Activated T-cell treated with anti-CD3 and anti-CD28 coated beads, Interleukin-2, amount 50 U/mL, for 4 hours (primary cell): Measurements from ENCODE around the gene TCF12. TPM values are rescaled to one million over a fixed set of nuclear protein-coding genes. Genes with fewer than 3 reads are reported as not detected.
A peak's percentile ranks its signal among the peaks of the same experiment; 100 is the strongest.

Experiments
- ATAC-seq, 2 donors: fragments of 200-7000 bp; cut with Tn5 transposase; one replicate each; pipeline ENCODE4 v1.10.0; 2021
- DNase-seq: peaks from one replicate; pipeline ENCODE4 v3.0.0-alpha.2; 2020
- H3K27me3 Mint-ChIP-seq: one replicate; pipeline ENCODE4 v1.8.0; 2021; ENCODE audit warnings: low read depth, mixed read lengths
- H3K36me3 Mint-ChIP-seq: one replicate; pipeline ENCODE4 v1.8.0; 2022; ENCODE audit warnings: mixed read lengths; ENCODE audit not compliant: insufficient read depth
- H3K4me1 Mint-ChIP-seq: one replicate; pipeline ENCODE4 v1.8.0; 2021; ENCODE audit warnings: low read depth, mixed read lengths
- H3K4me3 Mint-ChIP-seq: one replicate; pipeline ENCODE4 v1.8.0; 2021; ENCODE audit warnings: mild to moderate bottlenecking, moderate library complexity, mixed read lengths
- H3K9me3 Mint-ChIP-seq: one replicate; pipeline ENCODE4 v1.8.0; 2021; ENCODE audit warnings: mixed read lengths
- total RNA-seq, 3 donors: library from RNA; stranded (reverse); gene quantifications; one replicate each; pipeline ENCODE4 v1.2.1, GENCODE V29; 2021

TCF12 gene
- total RNA-seq = 10 to 100 TPM; 49.3 to 71.3 (median 63.5) TPM

- ATAC-seq = peak; percentile 78 to 80
- Mint-ChIP-seq H3K9me3 (no peaks in the 10 kb centered on the region), H3K27me3 (no peaks in the 10 kb centered on the region), H3K4me3 (peak within 1 kb of the TSS; percentile 85), H3K4me1 (peaks cover 41% of the 10 kb centered on the region), H3K36me3 (peaks cover 7% of the 10 kb centered on the region)
- DNase-seq = peak; percentile 87
Measured at GRCh38 chr15:56918046-56918938, at the start of gene TCF12. TSS of gene TCF12 (plus strand) at chr15:56918644. CDS start at chr15:56919914, 1,270 bp downstream.

GRCh38 chr15:56869573-56869972 is 48.9 kb upstream of the TCF12 start:
- Mint-ChIP-seq H3K36me3 (no peaks in the 10 kb centered on the region), H3K9me3 (no peaks in the 10 kb centered on the region), H3K4me3 (no peak overlapping the region), H3K27me3 (no peaks in the 10 kb centered on the region), H3K4me1 (no peaks in the 10 kb centered on the region)
- ATAC-seq = no peak
- DNase-seq = no peak

GRCh38 chr15:56871185-56871584 is 47.3 kb upstream of the TCF12 start:
- DNase-seq = no peak
- H3K36me3 Mint-ChIP-seq = no peaks in the 10 kb centered on the region
- H3K27me3 Mint-ChIP-seq = no peaks in the 10 kb centered on the region
- no peak overlapping the region for H3K4me3 Mint-ChIP-seq
- no peaks in the 10 kb centered on the region for H3K9me3 Mint-ChIP-seq
- ATAC-seq = no peak
- no peaks in the 10 kb centered on the region for H3K4me1 Mint-ChIP-seq

GRCh38 chr15:56871867-56872266 is 46.6 kb upstream of the TCF12 start:
- Mint-ChIP-seq H3K36me3 (no peaks in the 10 kb centered on the region), H3K4me3 (no peak overlapping the region), H3K27me3 (no peaks in the 10 kb centered on the region), H3K9me3 (no peaks in the 10 kb centered on the region), H3K4me1 (no peaks in the 10 kb centered on the region)
- no peak for DNase-seq
- ATAC-seq = no peak

- Mint-ChIP-seq H3K9me3 (no peaks in the 10 kb centered on the region), H3K4me1 (peaks cover 3% of the 10 kb centered on the region), H3K36me3 (no peaks in the 10 kb centered on the region), H3K4me3 (no peak overlapping the region), H3K27me3 (no peaks in the 10 kb centered on the region)
- peak in 1 of 2 donors; percentile 21 for ATAC-seq
- no peak for DNase-seq
Measured at GRCh38 chr15:56877255-56877970, 41.0 kb upstream of the TCF12 start.

GRCh38 chr15:56879502-56879901 is 38.9 kb upstream of the TCF12 start:
- H3K36me3 Mint-ChIP-seq = no peaks in the 10 kb centered on the region
- no peak overlapping the region for H3K4me3 Mint-ChIP-seq
- no peaks in the 10 kb centered on the region for H3K9me3 Mint-ChIP-seq
- DNase-seq (no peak), ATAC-seq (no peak)
- peaks cover 3% of the 10 kb centered on the region for H3K4me1 Mint-ChIP-seq
- no peaks in the 10 kb centered on the region for H3K27me3 Mint-ChIP-seq

GRCh38 chr15:56883088-56883487 is 35.4 kb upstream of the TCF12 start:
- peaks cover 14% of the 10 kb centered on the region for H3K4me1 Mint-ChIP-seq

GRCh38 chr15:56886363-56886931 is 32.0 kb upstream of the TCF12 start:
- Mint-ChIP-seq H3K4me1 (peaks cover 26% of the 10 kb centered on the region), H3K9me3 (no peaks in the 10 kb centered on the region), H3K27me3 (no peaks in the 10 kb centered on the region), H3K4me3 (peak overlapping the region; percentile 85), H3K36me3 (no peaks in the 10 kb centered on the region)
- ATAC-seq = peak; percentile 2 to 5
- no peak for DNase-seq

More at GRCh38 chr15:56883088-56883487, 35.4 kb upstream of the TCF12 start:
- ATAC-seq (no peak), DNase-seq (no peak)
- Mint-ChIP-seq H3K27me3 (no peaks in the 10 kb centered on the region), H3K36me3 (no peaks in the 10 kb centered on the region), H3K4me3 (no peak overlapping the region), H3K9me3 (no peaks in the 10 kb centered on the region)

- H3K27me3 Mint-ChIP-seq = no peaks in the 10 kb centered on the region
- DNase-seq (peak; percentile 76), ATAC-seq (peak; percentile 90 to 97)
- H3K4me1 Mint-ChIP-seq = peaks cover 26% of the 10 kb centered on the region
- peak overlapping the region; percentile 85 for H3K4me3 Mint-ChIP-seq
- H3K36me3 Mint-ChIP-seq = no peaks in the 10 kb centered on the region
- H3K9me3 Mint-ChIP-seq = no peaks in the 10 kb centered on the region
Measured at GRCh38 chr15:56886932-56887781, 31.3 kb upstream of the TCF12 start.

GRCh38 chr15:56887782-56888438 is 30.5 kb upstream of the TCF12 start:
- Mint-ChIP-seq H3K4me3 (peak overlapping the region; percentile 85), H3K4me1 (peaks cover 26% of the 10 kb centered on the region), H3K36me3 (no peaks in the 10 kb centered on the region), H3K9me3 (no peaks in the 10 kb centered on the region), H3K27me3 (no peaks in the 10 kb centered on the region)
- ATAC-seq = no peak
- no peak for DNase-seq

- Mint-ChIP-seq H3K9me3 (no peaks in the 10 kb centered on the region), H3K4me3 (no peak overlapping the region), H3K4me1 (peaks cover 26% of the 10 kb centered on the region), H3K36me3 (no peaks in the 10 kb centered on the region), H3K27me3 (no peaks in the 10 kb centered on the region)
- no peak for DNase-seq
- no peak for ATAC-seq
Measured at GRCh38 chr15:56890038-56890437, 28.4 kb upstream of the TCF12 start.

- H3K27me3 Mint-ChIP-seq = no peaks in the 10 kb centered on the region
- peaks cover 18% of the 10 kb centered on the region for H3K4me1 Mint-ChIP-seq
- no peak overlapping the region for H3K4me3 Mint-ChIP-seq
- ATAC-seq (no peak), DNase-seq (no peak)
- no peaks in the 10 kb centered on the region for H3K9me3 Mint-ChIP-seq
- no peaks in the 10 kb centered on the region for H3K36me3 Mint-ChIP-seq
Measured at GRCh38 chr15:56891852-56892440, 26.5 kb upstream of the TCF12 start.

GRCh38 chr15:56892659-56893363 is 25.6 kb upstream of the TCF12 start:
- ATAC-seq = no peak
- Mint-ChIP-seq H3K4me1 (peaks cover 14% of the 10 kb centered on the region), H3K4me3 (no peak overlapping the region), H3K27me3 (no peaks in the 10 kb centered on the region), H3K9me3 (no peaks in the 10 kb centered on the region), H3K36me3 (peaks cover 2% of the 10 kb centered on the region)
- no peak for DNase-seq
